Endodermal cell (in vitro differentiated cells): Measurements from ENCODE around the gene PACSIN2. TPM values are rescaled to one million over a fixed set of nuclear protein-coding genes. Genes with fewer than 3 reads are reported as not detected.

Experiments used
- DNase-seq: peaks from one replicate; pipeline ENCODE4 v3.0.0-alpha.2; 2017
- H3K27ac ChIP-seq: 2 replicates; pipeline ENCODE4 v1.5.1; 2013; ENCODE audit warnings: mild to moderate bottlenecking, low read depth, low read length, moderate library complexity
- H3K27me3 ChIP-seq: 2 replicates; pipeline ENCODE4 v1.6.1; 2013; ENCODE audit warnings: mild to moderate bottlenecking, low read length, moderate library complexity; ENCODE audit not compliant: insufficient read depth, control insufficient read depth, poor library complexity, severe bottlenecking
- H3K36me3 ChIP-seq: 2 replicates; pipeline ENCODE4 v1.7.0; 2013; ENCODE audit warnings: mild to moderate bottlenecking, low read length, moderate library complexity; ENCODE audit not compliant: control insufficient read depth, insufficient read depth
- H3K4me1 ChIP-seq: one replicate; pipeline ENCODE4 v1.7.0; 2013; ENCODE audit warnings: low read length; ENCODE audit not compliant: control insufficient read depth, insufficient read depth
- H3K4me3 ChIP-seq: 2 replicates; pipeline ENCODE4 v1.5.1; 2013; ENCODE audit warnings: mild to moderate bottlenecking, low read length, moderate library complexity
- H3K9ac ChIP-seq: 2 replicates; pipeline ENCODE4 v1.6.1; 2013; ENCODE audit warnings: mild to moderate bottlenecking, low read length, moderate library complexity; ENCODE audit not compliant: poor library complexity, severe bottlenecking; ENCODE audit errors: extremely low read depth
- H3K9me3 ChIP-seq: 2 replicates; pipeline ENCODE4 v1.6.1; 2013; ENCODE audit warnings: mild to moderate bottlenecking, low read length, moderate library complexity; ENCODE audit not compliant: control insufficient read depth
- H3K27ac Mint-ChIP-seq: 2 replicates; pipeline ENCODE4 v1.8.0; 2020; ENCODE audit warnings: mixed read lengths
- H3K27me3 Mint-ChIP-seq: 2 replicates; pipeline ENCODE4 v1.8.0; 2021; ENCODE audit warnings: mild to moderate bottlenecking, mixed read lengths; ENCODE audit not compliant: insufficient read depth
- H3K36me3 Mint-ChIP-seq: 2 replicates; pipeline ENCODE4 v1.8.0; 2020; ENCODE audit warnings: low read depth, mixed read lengths
- H3K4me1 Mint-ChIP-seq: 2 replicates; pipeline ENCODE4 v1.8.0; 2020; ENCODE audit warnings: mixed read lengths
- H3K4me3 Mint-ChIP-seq: 2 replicates; pipeline ENCODE4 v1.8.0; 2020; ENCODE audit warnings: mild to moderate bottlenecking, moderate library complexity, mixed read lengths
- H3K9me3 Mint-ChIP-seq: 2 replicates; pipeline ENCODE4 v1.8.0; 2020; ENCODE audit warnings: mild to moderate bottlenecking, mixed read lengths
- WGBS, 2 experiments: methylation state at CpG; one replicate each; pipeline versions ENCODE4 v1.1.5 to v1.1.7; 2013; ENCODE audit warnings: missing lambda C conversion rate in 2 of 2, mixed read lengths in 1 of 2; ENCODE audit not compliant: insufficient coverage in 1 of 2, insufficient read length in 1 of 2; 5-methylcytosine and 5-hydroxymethylcytosine counted together
- total RNA-seq, 2 donors: library from RNA; stranded (reverse); fragmentation: NEBNext Ultra II Directional in 1 of 2; extraction: Animal tissue kit (Norgen Biotek cat#: 25700) in 1 of 2; gene quantifications; 2 replicates in 1 of 2; 3 replicates in 1 of 2; pipeline ENCODE4 v1.2.1, GENCODE V29; 2021
- TF ChIP-seq, protein P1 (sequence below): fragments of 200-600 bp; sonication (generic); conservative IDR thresholded peaks from 2 replicates; pipeline ENCODE4 v1.5.0; 2021; ENCODE audit warnings: antibody characterized with exemption, mild to moderate bottlenecking

The PACSIN2 gene
- total RNA-seq, 2 donors from 2014 or later = 60.7 to 61.4 TPM

DNA sequence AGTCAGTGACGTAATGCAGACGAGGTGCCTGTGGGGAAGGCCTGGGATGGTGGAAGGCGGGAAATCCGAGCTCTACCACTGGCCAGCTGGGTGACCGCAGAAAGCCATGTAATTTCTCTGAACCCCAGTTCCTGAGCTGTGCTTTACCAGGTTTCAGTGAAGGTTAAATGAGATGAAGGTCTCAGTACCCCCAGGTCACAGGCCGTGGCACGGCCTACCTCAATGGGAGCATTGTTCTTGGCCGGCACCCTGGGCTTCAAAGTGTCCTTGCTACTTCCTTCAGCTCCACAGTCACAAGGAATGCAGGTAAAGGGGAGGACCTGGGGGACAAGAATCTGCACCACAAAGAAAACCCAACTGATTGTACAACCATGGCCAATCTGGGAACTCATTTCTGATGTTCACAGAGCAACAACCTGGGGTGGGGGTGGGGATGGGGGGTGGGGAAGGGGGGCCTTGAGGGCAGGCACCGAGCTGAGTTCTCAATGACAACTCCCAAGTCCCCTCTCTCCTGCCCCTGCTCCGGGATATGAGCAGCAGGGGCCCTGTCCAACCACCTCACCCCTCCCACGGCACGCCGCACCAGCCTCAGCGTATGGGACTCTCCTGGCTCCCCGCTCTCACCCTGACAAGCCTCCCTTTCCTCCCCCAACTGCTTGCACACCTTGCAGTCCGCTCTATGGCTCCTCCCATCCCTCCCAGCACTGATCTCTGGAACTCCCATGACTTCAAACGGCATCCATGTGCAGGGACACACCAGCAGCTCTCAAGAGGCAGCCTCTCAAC is 98.8 kb downstream of the PACSIN2 start:
- no peaks in the 10 kb centered on the region for H3K27me3 Mint-ChIP-seq
- DNase-seq = peak; percentile 79
- TF ChIP-seq, protein P1, sequence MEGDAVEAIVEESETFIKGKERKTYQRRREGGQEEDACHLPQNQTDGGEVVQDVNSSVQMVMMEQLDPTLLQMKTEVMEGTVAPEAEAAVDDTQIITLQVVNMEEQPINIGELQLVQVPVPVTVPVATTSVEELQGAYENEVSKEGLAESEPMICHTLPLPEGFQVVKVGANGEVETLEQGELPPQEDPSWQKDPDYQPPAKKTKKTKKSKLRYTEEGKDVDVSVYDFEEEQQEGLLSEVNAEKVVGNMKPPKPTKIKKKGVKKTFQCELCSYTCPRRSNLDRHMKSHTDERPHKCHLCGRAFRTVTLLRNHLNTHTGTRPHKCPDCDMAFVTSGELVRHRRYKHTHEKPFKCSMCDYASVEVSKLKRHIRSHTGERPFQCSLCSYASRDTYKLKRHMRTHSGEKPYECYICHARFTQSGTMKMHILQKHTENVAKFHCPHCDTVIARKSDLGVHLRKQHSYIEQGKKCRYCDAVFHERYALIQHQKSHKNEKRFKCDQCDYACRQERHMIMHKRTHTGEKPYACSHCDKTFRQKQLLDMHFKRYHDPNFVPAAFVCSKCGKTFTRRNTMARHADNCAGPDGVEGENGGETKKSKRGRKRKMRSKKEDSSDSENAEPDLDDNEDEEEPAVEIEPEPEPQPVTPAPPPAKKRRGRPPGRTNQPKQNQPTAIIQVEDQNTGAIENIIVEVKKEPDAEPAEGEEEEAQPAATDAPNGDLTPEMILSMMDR = no peak
- Histone ChIP-seq H3K4me1 (peaks cover 27% of the 10 kb centered on the region), H3K27ac (no peak overlapping the region), H3K27me3 (no peaks in the 10 kb centered on the region), H3K4me3 (no peak overlapping the region), H3K9ac (no peak overlapping the region), H3K9me3 (no peaks in the 10 kb centered on the region), H3K36me3 (no peaks in the 10 kb centered on the region)
- no peaks in the 10 kb centered on the region for H3K9me3 Mint-ChIP-seq
- no peak overlapping the region for H3K4me3 Mint-ChIP-seq
- H3K27ac Mint-ChIP-seq = peak overlapping the region; percentile 71
- H3K36me3 Mint-ChIP-seq = peaks cover 17% of the 10 kb centered on the region
- H3K4me1 Mint-ChIP-seq = peaks cover 54% of the 10 kb centered on the region
- 81 to 82% methylated on average over 13 to 16 of the region's 17 CpGs for WGBS, 2 experiments

DNA sequence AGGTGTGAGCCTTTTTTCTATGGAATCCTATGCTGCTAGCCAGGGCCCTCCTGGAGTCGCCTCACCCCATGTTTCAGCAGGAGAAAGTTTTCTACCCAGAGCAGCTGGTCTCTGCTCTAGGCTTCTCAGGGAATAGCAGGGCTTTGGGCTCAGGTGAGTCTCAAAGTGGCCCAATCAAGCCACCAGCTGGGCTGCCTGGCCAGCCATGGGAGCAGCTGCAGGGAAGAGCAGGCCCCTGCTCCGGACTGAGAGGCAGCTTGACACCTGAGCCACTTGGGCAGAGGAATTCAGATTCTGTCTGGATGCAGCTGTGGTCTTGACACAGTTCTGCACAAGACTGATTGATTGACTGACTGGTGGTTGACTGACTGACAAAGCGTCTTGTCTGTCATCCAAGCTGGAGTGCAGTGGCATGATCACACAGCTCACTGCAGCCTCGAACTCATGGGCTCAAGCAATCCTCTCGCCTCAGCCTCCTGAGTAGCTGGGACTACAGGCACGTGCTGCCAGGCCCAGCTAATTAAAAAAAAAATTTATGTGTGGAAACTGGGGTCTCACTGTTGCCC is 100.4 kb downstream of the PACSIN2 start:
- no peaks in the 10 kb centered on the region for H3K9me3 ChIP-seq
- H3K36me3 ChIP-seq = peaks cover 7% of the 10 kb centered on the region
- H3K4me3 ChIP-seq = no peak overlapping the region
- H3K27me3 ChIP-seq = no peaks in the 10 kb centered on the region
- WGBS, 2 experiments = 93 to 96% methylated on average over 5 to 6 of the region's 6 CpGs
- H3K27me3 Mint-ChIP-seq = no peaks in the 10 kb centered on the region
- H3K27ac ChIP-seq = no peak overlapping the region
- peak overlapping the region; percentile 21 for H3K9ac ChIP-seq
- peaks cover 51% of the 10 kb centered on the region for H3K4me1 Mint-ChIP-seq
- H3K36me3 Mint-ChIP-seq = peaks cover 25% of the 10 kb centered on the region
- H3K27ac Mint-ChIP-seq = peak overlapping the region; percentile 72
- H3K4me1 ChIP-seq = peaks cover 24% of the 10 kb centered on the region
- H3K9me3 Mint-ChIP-seq = no peaks in the 10 kb centered on the region
- no peak overlapping the region for H3K4me3 Mint-ChIP-seq
- TF ChIP-seq, protein P1 = no peak
- no peak for DNase-seq

DNA sequence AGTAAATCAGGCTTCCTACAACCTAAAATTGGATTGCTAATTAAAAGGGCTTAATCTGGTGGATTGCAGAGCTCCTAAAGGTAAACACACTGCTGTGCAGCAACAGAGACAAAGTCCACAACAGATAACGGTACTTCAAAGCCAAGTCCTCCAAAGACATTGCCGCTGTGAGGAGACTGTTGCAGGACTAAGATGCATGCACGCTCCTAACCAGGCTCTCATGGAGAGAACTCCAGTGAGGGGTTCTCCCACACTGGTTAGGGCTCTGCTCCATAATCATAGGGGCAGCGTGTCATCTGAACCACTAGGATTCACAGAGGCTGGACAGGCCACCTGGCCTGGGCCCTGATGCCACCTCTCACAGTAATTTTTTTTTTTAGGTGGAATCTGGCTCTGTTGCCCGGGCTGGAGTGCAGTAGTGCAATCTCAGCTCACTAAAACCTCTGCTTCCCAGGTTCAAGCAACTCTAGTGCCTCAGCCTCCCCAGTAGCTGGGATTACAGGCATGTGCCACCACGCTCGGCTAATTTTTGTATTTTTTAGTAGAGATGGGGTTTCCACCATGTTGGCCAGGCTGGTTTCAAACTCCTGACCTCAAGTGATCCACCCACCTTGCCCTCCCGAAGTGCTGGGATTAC is 101.0 kb downstream of the PACSIN2 start:
- WGBS, 2 experiments = 82 to 92% methylated on average over 8 of the region's 8 CpGs
- Mint-ChIP-seq H3K4me1 (peaks cover 46% of the 10 kb centered on the region), H3K9me3 (no peaks in the 10 kb centered on the region), H3K4me3 (no peak overlapping the region), H3K27me3 (no peaks in the 10 kb centered on the region), H3K27ac (peak overlapping the region; percentile 72), H3K36me3 (peaks cover 25% of the 10 kb centered on the region)
- TF ChIP-seq, protein P1 = no peak
- no peak for DNase-seq
- no peaks in the 10 kb centered on the region for H3K27me3 ChIP-seq
- peaks cover 11% of the 10 kb centered on the region for H3K36me3 ChIP-seq
- H3K4me3 ChIP-seq = no peak overlapping the region
- H3K9me3 ChIP-seq = no peaks in the 10 kb centered on the region
- peak overlapping the region; percentile 21 for H3K9ac ChIP-seq
- H3K4me1 ChIP-seq = peaks cover 21% of the 10 kb centered on the region
- H3K27ac ChIP-seq = no peak overlapping the region
